GM23248 (cell line): ENCODE data around the gene BACE2. TPM values are rescaled to one million over a fixed set of nuclear protein-coding genes. Genes with fewer than 3 reads are reported as not detected.

Experiments used
- DNase-seq: peaks from one replicate; pipeline ENCODE4 v3.0.0-alpha.2; 2015
- H2AFZ ChIP-seq: fragments of 200-600 bp; sonication (generic); 2 replicates; pipeline ENCODE4 v1.6.1; 2016; ENCODE audit warnings: antibody characterized with exemption
- H3F3A ChIP-seq: fragments of 200-600 bp; sonication (generic); 2 replicates; pipeline ENCODE4 v1.6.1; 2016; ENCODE audit warnings: mild to moderate bottlenecking, antibody characterized with exemption, mixed run types; ENCODE audit not compliant: insufficient read depth
- H3K27ac ChIP-seq: fragments of 200-600 bp; sonication (generic); 2 replicates; pipeline ENCODE4 v1.5.1; 2016; ENCODE audit warnings: mild to moderate bottlenecking
- H3K27me3 ChIP-seq: fragments of 200-600 bp; sonication (generic); replicated peaks from 2 replicates; pipeline ENCODE4 v1.6.1; 2016; ENCODE audit warnings: mild to moderate bottlenecking; ENCODE audit not compliant: insufficient read depth
- H3K36me3 ChIP-seq: fragments of 200-600 bp; sonication (generic); 2 replicates; pipeline ENCODE4 v1.6.1; 2016; ENCODE audit warnings: low read depth, mild to moderate bottlenecking
- H3K4me1 ChIP-seq: fragments of 200-600 bp; sonication (generic); 2 replicates; pipeline ENCODE4 v1.6.1; 2016; ENCODE audit warnings: mild to moderate bottlenecking; ENCODE audit not compliant: insufficient read depth
- H3K4me2 ChIP-seq: fragments of 200-600 bp; sonication (generic); one replicate; pipeline ENCODE4 v1.6.1; 2016; ENCODE audit warnings: mild to moderate bottlenecking; ENCODE audit not compliant: unreplicated experiment
- H3K4me3 ChIP-seq: fragments of 200-600 bp; sonication (generic); 2 replicates; pipeline ENCODE4 v1.5.1; 2016; ENCODE audit warnings: mild to moderate bottlenecking
- H3K79me2 ChIP-seq: fragments of 200-600 bp; sonication (generic); 2 replicates; pipeline ENCODE4 v1.6.1; 2016; ENCODE audit warnings: mild to moderate bottlenecking; ENCODE audit not compliant: insufficient read depth
- H3K9ac ChIP-seq: fragments of 200-600 bp; sonication (generic); 2 replicates; pipeline ENCODE4 v1.6.1; 2016; ENCODE audit warnings: mild to moderate bottlenecking
- H3K9me2 ChIP-seq: fragments of 200-600 bp; sonication (generic); 2 replicates; pipeline ENCODE4 v1.6.1; 2016; ENCODE audit warnings: mixed run types, mild to moderate bottlenecking, moderate library complexity; ENCODE audit not compliant: insufficient read depth
- H3K9me3 ChIP-seq: fragments of 200-600 bp; sonication (generic); one replicate; pipeline ENCODE4 v1.6.1; 2017; ENCODE audit warnings: low read depth
- H4K20me1 ChIP-seq: fragments of 200-600 bp; sonication (generic); 2 replicates; pipeline ENCODE4 v1.6.0; 2016; ENCODE audit not compliant: insufficient read depth
- EZH2 ChIP-seq: fragments of 200-600 bp; sonication (generic); IDR thresholded peaks from 2 replicates; pipeline ENCODE4 v1.6.1; 2018; ENCODE audit warnings: antibody characterized with exemption, mild to moderate bottlenecking; ENCODE audit not compliant: insufficient read depth, poor library complexity, severe bottlenecking
- EZH2phosphoT487 ChIP-seq: fragments of 200-600 bp; sonication (generic); IDR thresholded peaks from 2 replicates; pipeline ENCODE4 v1.6.1; 2018; ENCODE audit warnings: antibody characterized with exemption, moderate library complexity, mild to moderate bottlenecking, low read depth; ENCODE audit not compliant: insufficient read depth
- WGBS, 2 experiments: methylation state at CpG; one replicate each; pipeline ENCODE4 v1.1.6; 2015 to 2017; ENCODE audit warnings: low lambda C conversion rate in 2 of 2, low coverage in 1 of 2; ENCODE audit errors: missing lambda C conversion rate in 2 of 2; 5-methylcytosine and 5-hydroxymethylcytosine counted together
- in situ Hi-C: fragments of 300-500 bp; cut with MboI; formaldehyde crosslinking; loops from 2 replicates; pipeline ENCODE4 v1.15.0; 2020
- polyA plus RNA-seq: library from polyadenylated mRNA; unstranded; fragments of >200 nt; fragmentation: Nextera tagmentation; extraction: Ambion mirVana; gene quantifications from 2 replicates; pipeline ENCODE4 v1.2.1, GENCODE V29; 2016
- total RNA-seq: library from RNA; depleted of rRNA; stranded (reverse); fragments of >200 nt; shearing (Covaris generic); gene quantifications from 2 replicates; pipeline ENCODE4 v1.2.3, GENCODE V29; 2014

Gene BACE2
- total and polyA plus RNA-seq, 2 experiments from 2014 or later, result 69.5 to 97.8 TPM

DNA sequence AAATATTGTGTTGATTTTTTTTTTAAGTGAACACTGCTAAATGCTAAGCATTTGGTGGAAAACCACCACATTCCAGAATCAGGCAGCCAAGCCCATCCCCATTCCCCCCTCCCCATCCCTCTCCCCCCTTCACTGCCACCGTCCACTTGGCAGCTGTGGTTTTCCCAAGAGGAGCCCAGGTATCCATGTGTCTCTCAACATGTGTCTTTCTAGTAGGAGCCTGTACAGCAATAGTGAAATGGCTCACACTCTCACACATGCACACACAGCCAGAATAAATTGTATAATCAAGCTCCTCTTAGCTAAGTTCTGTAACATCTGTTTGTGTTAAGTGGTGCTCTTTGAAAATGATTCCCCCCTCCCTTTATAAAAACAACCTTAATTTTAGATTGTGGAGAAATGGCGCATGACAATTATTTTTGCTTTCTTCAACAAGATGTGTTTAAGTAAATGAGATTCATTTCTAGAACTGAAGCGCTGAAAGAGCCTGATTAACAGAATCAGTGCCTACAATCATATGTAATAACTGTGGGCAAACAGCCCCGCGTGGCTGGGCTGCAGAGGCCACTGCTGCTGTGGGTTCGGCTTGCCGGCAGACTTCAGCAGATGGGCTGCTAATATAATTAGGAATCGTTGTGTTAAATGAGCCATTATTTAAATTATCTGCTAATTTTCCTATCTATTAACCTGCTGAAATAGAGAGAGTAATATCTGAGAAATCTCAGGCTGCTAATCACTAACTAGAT lies 43.3 kb downstream of the BACE2 start:
- Histone ChIP-seq H3K4me2 (no peak overlapping the region), H3K9ac (no peak overlapping the region), H3K9me3 (no peaks in the 10 kb centered on the region), H3K4me1 (no peaks in the 10 kb centered on the region; the same call in 1 of the 2 replicates), H3K36me3 (no peaks in the 10 kb centered on the region), H3K4me3 (no peak overlapping the region), H3F3A (no peaks in the 10 kb centered on the region), H3K27ac (no peak overlapping the region), H4K20me1 (no peaks in the 10 kb centered on the region; the same call in 1 of the 2 replicates), H3K79me2 (0 out of 2 replicates have a peak, but pooled peaks cover under 1% of the 10 kb centered on the region), H2AFZ (no peak overlapping the region), H3K27me3 (no peaks in the 10 kb centered on the region), H3K9me2 (no peaks in the 10 kb centered on the region)
- no peak for TF ChIP-seq EZH2phosphoT487
- TF ChIP-seq EZH2, result no peak
- DNase-seq, result no peak
- 68 to 72% methylated on average over 8 of the region's 8 CpGs for WGBS, 2 experiments
- in situ Hi-C loops, result no loop called here

DNA sequence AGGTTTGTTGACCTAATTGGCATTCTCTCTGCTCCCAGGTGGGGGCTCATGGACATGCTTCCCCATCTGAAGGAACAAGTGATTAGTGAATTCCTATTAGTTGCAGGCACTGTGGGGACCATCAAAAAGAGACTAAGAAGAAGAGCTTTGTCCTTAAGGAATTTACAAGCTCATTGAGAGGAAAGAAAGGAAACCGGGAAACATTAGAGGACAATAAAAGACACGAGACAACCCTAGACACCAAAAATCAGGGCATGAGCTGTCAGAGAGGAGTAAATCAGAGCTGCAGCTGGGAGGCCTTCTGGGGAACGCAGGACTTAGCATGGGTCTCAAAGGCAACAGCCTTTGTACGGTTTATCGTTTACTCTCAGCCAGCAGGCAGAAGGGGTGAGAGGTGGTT lies 45.1 kb downstream of the BACE2 start:
- Histone ChIP-seq H3K27me3 (no peaks in the 10 kb centered on the region), H3K79me2 (no peaks in the 10 kb centered on the region), H3K4me1 (no peaks in the 10 kb centered on the region), H3K9ac (no peak overlapping the region), H3F3A (no peaks in the 10 kb centered on the region), H3K36me3 (no peaks in the 10 kb centered on the region), H3K9me3 (no peaks in the 10 kb centered on the region), H4K20me1 (no peaks in the 10 kb centered on the region), H3K27ac (no peak overlapping the region), H3K9me2 (no peaks in the 10 kb centered on the region), H2AFZ (no peak overlapping the region), H3K4me3 (no peak overlapping the region), H3K4me2 (no peak overlapping the region)
- 88 to 90% methylated on average over 5 of the region's 5 CpGs for WGBS, 2 experiments
- in situ Hi-C loops, result no loop called here
- TF ChIP-seq EZH2phosphoT487 (no peak), EZH2 (no peak)
- no peak for DNase-seq

- Histone ChIP-seq H4K20me1 (no peaks in the 10 kb centered on the region), H3K9ac (no peak overlapping the region), H3K36me3 (no peaks in the 10 kb centered on the region), H3K4me3 (no peak overlapping the region), H3K9me3 (no peaks in the 10 kb centered on the region), H3F3A (no peaks in the 10 kb centered on the region), H3K4me1 (no peaks in the 10 kb centered on the region), H3K4me2 (no peak overlapping the region), H3K9me2 (no peaks in the 10 kb centered on the region), H3K79me2 (no peaks in the 10 kb centered on the region), H2AFZ (no peak overlapping the region), H3K27ac (no peak overlapping the region), H3K27me3 (no peaks in the 10 kb centered on the region)
- in situ Hi-C loops, result no loop called here
- 87 to 90% methylated on average over 12 of the region's 12 CpGs for WGBS, 2 experiments
- DNase-seq, result no peak
- TF ChIP-seq EZH2phosphoT487 (no peak), EZH2 (no peak)
Measured at GRCh38 chr21:41215856-41216408, 48.0 kb downstream of the BACE2 start.

DNA sequence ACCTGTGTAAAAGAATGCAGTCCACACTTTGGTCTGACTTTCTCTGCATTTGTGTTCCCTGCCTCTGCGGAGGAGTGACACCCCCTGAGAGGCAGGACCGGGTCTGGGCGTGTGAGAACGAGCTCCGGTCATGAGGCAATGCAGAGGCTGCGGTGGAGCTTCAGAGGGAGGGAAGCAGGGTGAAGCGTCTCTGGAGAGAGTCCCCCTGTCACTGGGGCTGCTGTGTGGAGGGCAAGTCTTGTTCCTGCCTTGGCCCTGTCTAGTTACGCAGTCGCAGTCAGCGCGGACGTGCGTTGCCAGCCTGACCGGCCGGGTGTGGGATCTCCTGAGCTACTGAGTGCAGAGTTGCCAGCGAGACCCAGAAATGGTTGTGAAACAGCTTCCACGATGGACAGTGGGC lies 48.5 kb downstream of the BACE2 start:
- no peaks in the 10 kb centered on the region for H3K4me1 ChIP-seq
- DNase-seq, result no peak
- no peaks in the 10 kb centered on the region for H4K20me1 ChIP-seq
- no peaks in the 10 kb centered on the region for H3F3A ChIP-seq
- in situ Hi-C loops, result no loop called here
- WGBS, 2 experiments, result 92 to 94% methylated on average over 17 of the region's 17 CpGs
- H3K27ac ChIP-seq, result no peak overlapping the region
- no peaks in the 10 kb centered on the region for H3K9me3 ChIP-seq
- no peak overlapping the region for H2AFZ ChIP-seq
- H3K79me2 ChIP-seq, result 0 out of 2 replicates have a peak, but pooled peaks cover 3% of the 10 kb centered on the region
- H3K27me3 ChIP-seq, result no peaks in the 10 kb centered on the region
- no peak overlapping the region for H3K4me2 ChIP-seq
- no peaks in the 10 kb centered on the region for H3K36me3 ChIP-seq
- no peak overlapping the region for H3K9ac ChIP-seq
- H3K4me3 ChIP-seq, result no peak overlapping the region
- H3K9me2 ChIP-seq, result no peaks in the 10 kb centered on the region
- TF ChIP-seq EZH2 (no peak), EZH2phosphoT487 (no peak)
